GM12801 (cell line): ENCODE measurements around the gene SLC4A3.

Source experiments
- CTCF ChIP-seq: IDR thresholded peaks from one replicate; pipeline ENCODE4 v1.5.1; 2011; ENCODE audit warnings: control low read depth; ENCODE audit not compliant: insufficient read length; ENCODE audit errors: extremely low read depth

SLC4A3 gene

GRCh38 chr2:219691571-219691970 lies 64.1 kb downstream of the SLC4A3 start:
- TF ChIP-seq CTCF, result no peak
